Stomach (tissue), 9 donors: Measurements from ENCODE around the gene FLAD1. TPM values are rescaled to one million over a fixed set of nuclear protein-coding genes. Genes with fewer than 3 reads are reported as not detected.

Source experiments
- DNase-seq, 2 donors: peaks; one replicate each; pipeline versions ENCODE4 v3.0.0 to v3.0.0-alpha.2; 2013 to 2019
- H3K27ac ChIP-seq, 5 donors: fragments of 200-600 bp in 4 of 5; sonication (generic) in 4 of 5; one replicate each; pipeline ENCODE4 v1.5.1; 2013 to 2019; ENCODE audit warnings: mild to moderate bottlenecking in 1 of 5, moderate library complexity in 1 of 5
- H3K27me3 ChIP-seq, 3 donors: fragments of 200-600 bp; sonication (generic); one replicate each; pipeline ENCODE4 v1.5.1; 2017 to 2019; ENCODE audit warnings: mixed run types in 1 of 3
- H3K36me3 ChIP-seq, 4 donors: fragments of 200-600 bp; sonication (generic); 1 replicate in 3 of 4; 2 replicates in 1 of 4; pipeline ENCODE4 v1.5.1; 2016 to 2019
- H3K4me1 ChIP-seq, 4 donors: fragments of 200-600 bp; sonication (generic); one replicate each; pipeline ENCODE4 v1.5.1; 2016 to 2019
- H3K4me3 ChIP-seq, 4 donors: fragments of 200-600 bp; sonication (generic) in 3 of 4; one replicate each; pipeline ENCODE4 v1.5.1; 2016 to 2019; ENCODE audit warnings: mild to moderate bottlenecking in 1 of 4
- H3K9me3 ChIP-seq, 4 donors: fragments of 200-600 bp; sonication (generic); one replicate each; pipeline ENCODE4 v1.5.1; 2016 to 2019
- CTCF ChIP-seq, 7 experiments: fragments of 450-650 bp in 4 of 7; fragments of 200-600 bp in 3 of 7; sonication (generic) in 3 of 7; IDR thresholded peaks; one replicate each; pipeline ENCODE4 v1.5.1; 2016 to 2019; ENCODE audit warnings: antibody characterized with exemption in 7 of 7, control low read depth in 2 of 7, mild to moderate bottlenecking in 1 of 7
- EP300 ChIP-seq: sonication (generic); formaldehyde crosslinking; IDR thresholded peaks from one replicate; pipeline ENCODE4 v1.6.1; 2017; ENCODE audit warnings: antibody characterized with exemption
- POLR2A ChIP-seq, 4 donors: fragments of 450-650 bp; IDR thresholded peaks; one replicate each; pipeline ENCODE4 v1.6.1; 2016; ENCODE audit warnings: antibody characterized with exemption in 4 of 4, control low read depth in 2 of 4, mild to moderate bottlenecking in 1 of 4, moderate library complexity in 1 of 4
- POLR2AphosphoS5 ChIP-seq, 3 donors: sonication (generic); formaldehyde crosslinking; IDR thresholded peaks; one replicate each; pipeline ENCODE4 v1.6.1; 2016; ENCODE audit warnings: antibody characterized with exemption in 3 of 3
- WGBS, 5 donors: extraction: QIAGEN DNeasy Blood & Tissue Kit in 3 of 5; methylation state at CpG; one replicate each; pipeline versions ENCODE4 v1.1.5 to v1.1.7; 2013 to 2018; 5-methylcytosine and 5-hydroxymethylcytosine counted together
- intact Hi-C: fragments of 100-400 bp; cut with DNase I; formaldehyde crosslinking; loops from one replicate; pipeline ENCODE4 v1.15.1; 2023; ENCODE audit warnings: low total_unique reads
- polyA plus RNA-seq, 3 donors: library from polyadenylated mRNA; stranded (reverse); fragments of 200-250 nt; gene quantifications; one replicate each; pipeline ENCODE4 v1.2.3, GENCODE V29; 2013
- total RNA-seq, 5 donors: library from RNA; depleted of rRNA; stranded (reverse); fragments of >200 nt; gene quantifications; one replicate each; pipeline versions ENCODE4 v1.1.0 to v1.2.3, GENCODE V29; 2014 to 2016
- donor health status: healthy with polysubstance abuse.
- donor health status: Bipolar disorder and iron deficiency.
- donor health status: healthy.

Gene FLAD1
- total and polyA plus RNA-seq, 8 donors: 14.1 to 76.5 (median 42.1) TPM

GRCh38 chr1:154998201-154998780, 15.1 kb downstream of the FLAD1 start:
- Histone ChIP-seq H3K27me3 (no peaks in the 10 kb centered on the region), H3K36me3 (no peaks in the 10 kb centered on the region), H3K4me3 (no peak overlapping the region), H3K27ac (peak overlapping the region in 1 of 5 donors; percentile 99), H3K4me1 (peaks cover 25 to 51% (median 33%) of the 10 kb centered on the region in 4 donors), H3K9me3 (no peaks in the 10 kb centered on the region)
- 69 to 83% (median 76%) methylated on average over 15 to 16 of the region's 16 CpGs for WGBS, 5 donors
- no peak for DNase-seq
- intact Hi-C loops: no loop called here
- TF ChIP-seq EP300 (no peak), CTCF (IDR thresholded peaks at IDR 0.05) (no peak), POLR2A (IDR thresholded peaks at IDR 0.05) (no peak), POLR2AphosphoS5 (IDR thresholded peaks at IDR 0.05) (no peak)

GRCh38 chr1:154998818-154999570, 15.8 kb downstream of the FLAD1 start:
- 10 to 12% (median 10%) methylated on average over 38 to 40 of the region's 40 CpGs for WGBS, 5 donors
- DNase-seq: peak; percentile 60 to 90

GRCh38 chr1:154999571-155000410, 16.6 kb downstream of the FLAD1 start:
- Histone ChIP-seq H3K36me3 (no peaks in the 10 kb centered on the region), H3K9me3 (no peaks in the 10 kb centered on the region), H3K27me3 (no peaks in the 10 kb centered on the region), H3K4me3 (peak overlapping the region; percentile 78 to 90 (median 85)), H3K27ac (peak overlapping the region; percentile 98 to 100 (median 99)), H3K4me1 (peaks cover 31 to 58% (median 43%) of the 10 kb centered on the region in 4 donors)
- TF ChIP-seq EP300: no peak
- no peak for TF ChIP-seq POLR2A (IDR thresholded peaks at IDR 0.05)
- TF ChIP-seq CTCF (IDR thresholded peaks at IDR 0.05): no peak
- TF ChIP-seq POLR2AphosphoS5 (IDR thresholded peaks at IDR 0.05): no peak
- WGBS, 5 donors: 1 to 3% (median 3%) methylated on average over 32 to 50 of the region's 50 CpGs
- DNase-seq: peak; percentile 65 to 79
- intact Hi-C loops: no loop called here

More at GRCh38 chr1:154998818-154999570, 15.8 kb downstream of the FLAD1 start:
- peaks cover 26 to 56% (median 37%) of the 10 kb centered on the region in 4 donors for H3K4me1 ChIP-seq
- no peaks in the 10 kb centered on the region for H3K9me3 ChIP-seq
- no peaks in the 10 kb centered on the region for H3K36me3 ChIP-seq
- H3K4me3 ChIP-seq: peak overlapping the region; percentile 78 to 90 (median 85)
- TF ChIP-seq POLR2A (IDR thresholded peaks at IDR 0.05) (no peak), EP300 (no peak), CTCF (IDR thresholded peaks at IDR 0.05) (peak in 5 of 7 experiments; percentile 55 to 79 (median 60)), POLR2AphosphoS5 (IDR thresholded peaks at IDR 0.05) (peak in 2 of 3 donors; percentile 33 to 37)
- no peaks in the 10 kb centered on the region for H3K27me3 ChIP-seq
- H3K27ac ChIP-seq: peak overlapping the region in 4 of 5 donors; percentile 99 to 100 (median 99)
- intact Hi-C loops: no loop called here

GRCh38 chr1:155000411-155000725, 17.2 kb downstream of the FLAD1 start:
- peak overlapping the region; percentile 98 to 100 (median 99) for H3K27ac ChIP-seq
- DNase-seq: peak in 1 of 2 donors; percentile 64
- no peaks in the 10 kb centered on the region for H3K27me3 ChIP-seq
- 0 to 3% (median 1%) methylated on average over 8 to 13 of the region's 13 CpGs for WGBS, 5 donors
- peaks cover 32 to 60% (median 43%) of the 10 kb centered on the region in 4 donors for H3K4me1 ChIP-seq
- H3K36me3 ChIP-seq: no peaks in the 10 kb centered on the region
- H3K9me3 ChIP-seq: no peaks in the 10 kb centered on the region
- TF ChIP-seq EP300: no peak
- H3K4me3 ChIP-seq: peak overlapping the region; percentile 78 to 90 (median 85)
- intact Hi-C loops: no loop called here
